Esophagus muscularis mucosa (tissue), 4 donors: ENCODE data around the gene RETREG1. TPM values are rescaled to one million over a fixed set of nuclear protein-coding genes. Genes with fewer than 3 reads are reported as not detected.

Source experiments
- DNase-seq: peaks from one replicate; pipeline ENCODE4 v3.0.0-alpha.2; 2017; ENCODE audit errors: extremely low spot score
- H3K27ac ChIP-seq, 4 donors: fragments of 200-600 bp; sonication (generic); replicated peaks in 1 of 4; 1 replicate in 3 of 4; 2 replicates in 1 of 4; pipeline ENCODE4 v1.5.1; 2016 to 2019; ENCODE audit warnings: mild to moderate bottlenecking in 1 of 4
- H3K27me3 ChIP-seq, 4 donors: fragments of 200-600 bp; sonication (generic); one replicate each; pipeline versions ENCODE4 v1.5.1 to v1.6.0; 2016 to 2019
- H3K36me3 ChIP-seq, 4 donors: fragments of 200-600 bp; sonication (generic); one replicate each; pipeline ENCODE4 v1.5.1; 2016 to 2019
- H3K4me1 ChIP-seq, 4 donors: fragments of 200-600 bp; sonication (generic); one replicate each; pipeline ENCODE4 v1.5.1; 2016 to 2019
- H3K4me3 ChIP-seq, 4 donors: fragments of 200-600 bp; sonication (generic); 1 replicate in 2 of 4; 2 replicates in 2 of 4; pipeline ENCODE4 v1.5.1; 2016 to 2019; ENCODE audit warnings: mild to moderate bottlenecking in 4 of 4, moderate library complexity in 1 of 4
- H3K9me3 ChIP-seq, 4 donors: fragments of 200-600 bp; sonication (generic); 1 replicate in 3 of 4; 2 replicates in 1 of 4; pipeline ENCODE4 v1.5.1; 2016 to 2019
- EP300 ChIP-seq: sonication (generic); formaldehyde crosslinking; IDR thresholded peaks from one replicate; pipeline ENCODE4 v1.6.1; 2017; ENCODE audit warnings: antibody characterized with exemption
- POLR2A ChIP-seq: fragments of 450-650 bp; IDR thresholded peaks from one replicate; pipeline ENCODE4 v1.6.1; 2017; ENCODE audit warnings: antibody characterized with exemption, moderate library complexity, mild to moderate bottlenecking, low read depth
- POLR2AphosphoS5 ChIP-seq, 2 donors: sonication (generic); formaldehyde crosslinking; IDR thresholded peaks; one replicate each; pipeline ENCODE4 v1.6.1; 2017; ENCODE audit warnings: antibody characterized with exemption in 2 of 2
- WGBS: methylation state at CpG from one replicate; pipeline ENCODE4 v1.1.5; 2018; 5-methylcytosine and 5-hydroxymethylcytosine counted together
- intact Hi-C: fragments of 100-400 bp; cut with DNase I; formaldehyde crosslinking; loops from one replicate; pipeline ENCODE4 v1.15.1; 2023
- total RNA-seq, 4 donors: library from RNA; depleted of rRNA; stranded (reverse); fragments of >200 nt; gene quantifications; one replicate each; pipeline versions ENCODE4 v1.1.0 to v1.2.1, GENCODE V29; 2016
- TF ChIP-seq, protein P1 (sequence below), 3 experiments: fragments of 200-600 bp in 2 of 3; fragments of 450-650 bp in 1 of 3; sonication (generic) in 2 of 3; IDR thresholded peaks; one replicate each; pipeline ENCODE4 v1.5.1; 2017 to 2019; ENCODE audit warnings: antibody characterized with exemption in 3 of 3, mild to moderate bottlenecking in 2 of 3, moderate library complexity in 1 of 3

RETREG1 gene
- total RNA-seq, 4 donors from 2014 or later: 7.5 to 13.0 (median 10.3) TPM

DNA sequence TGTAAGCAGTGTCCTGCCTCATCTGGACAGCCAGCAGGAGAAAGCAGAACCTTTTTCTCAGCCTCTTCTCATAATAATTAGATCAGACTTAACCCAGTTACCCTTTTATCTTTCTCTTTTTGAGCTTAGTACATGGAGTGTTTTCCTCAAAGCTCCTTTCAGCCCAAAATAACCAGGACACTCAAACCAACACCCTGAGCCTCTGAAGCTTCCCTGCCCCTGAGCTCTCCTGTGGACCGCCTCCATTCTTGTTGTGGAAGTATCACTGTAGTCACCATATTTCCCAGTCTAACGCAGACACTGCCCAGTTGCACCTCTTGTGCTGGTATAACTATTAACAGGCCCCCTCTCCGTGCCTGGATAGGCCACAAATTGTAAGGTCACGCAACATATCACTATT is 97.4 kb downstream of the RETREG1 start:
- no peak for DNase-seq
- H3K4me1 ChIP-seq: peaks cover 0 to 5% (median 3%) of the 10 kb centered on the region in 4 donors
- no peaks in the 10 kb centered on the region for H3K36me3 ChIP-seq
- intact Hi-C loops: no loop called here
- no peaks in the 10 kb centered on the region for H3K9me3 ChIP-seq
- no peak overlapping the region for H3K4me3 ChIP-seq
- TF ChIP-seq EP300 (no peak), POLR2A (no peak), POLR2AphosphoS5 (IDR thresholded peaks at IDR 0.05) (no peak)
- TF ChIP-seq, protein P1, sequence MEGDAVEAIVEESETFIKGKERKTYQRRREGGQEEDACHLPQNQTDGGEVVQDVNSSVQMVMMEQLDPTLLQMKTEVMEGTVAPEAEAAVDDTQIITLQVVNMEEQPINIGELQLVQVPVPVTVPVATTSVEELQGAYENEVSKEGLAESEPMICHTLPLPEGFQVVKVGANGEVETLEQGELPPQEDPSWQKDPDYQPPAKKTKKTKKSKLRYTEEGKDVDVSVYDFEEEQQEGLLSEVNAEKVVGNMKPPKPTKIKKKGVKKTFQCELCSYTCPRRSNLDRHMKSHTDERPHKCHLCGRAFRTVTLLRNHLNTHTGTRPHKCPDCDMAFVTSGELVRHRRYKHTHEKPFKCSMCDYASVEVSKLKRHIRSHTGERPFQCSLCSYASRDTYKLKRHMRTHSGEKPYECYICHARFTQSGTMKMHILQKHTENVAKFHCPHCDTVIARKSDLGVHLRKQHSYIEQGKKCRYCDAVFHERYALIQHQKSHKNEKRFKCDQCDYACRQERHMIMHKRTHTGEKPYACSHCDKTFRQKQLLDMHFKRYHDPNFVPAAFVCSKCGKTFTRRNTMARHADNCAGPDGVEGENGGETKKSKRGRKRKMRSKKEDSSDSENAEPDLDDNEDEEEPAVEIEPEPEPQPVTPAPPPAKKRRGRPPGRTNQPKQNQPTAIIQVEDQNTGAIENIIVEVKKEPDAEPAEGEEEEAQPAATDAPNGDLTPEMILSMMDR (IDR thresholded peaks at IDR 0.05): no peak
- WGBS: 86% methylated on average over 4 of the region's 4 CpGs
- H3K27ac ChIP-seq: no peak overlapping the region
- H3K27me3 ChIP-seq: no peaks in the 10 kb centered on the region

DNA sequence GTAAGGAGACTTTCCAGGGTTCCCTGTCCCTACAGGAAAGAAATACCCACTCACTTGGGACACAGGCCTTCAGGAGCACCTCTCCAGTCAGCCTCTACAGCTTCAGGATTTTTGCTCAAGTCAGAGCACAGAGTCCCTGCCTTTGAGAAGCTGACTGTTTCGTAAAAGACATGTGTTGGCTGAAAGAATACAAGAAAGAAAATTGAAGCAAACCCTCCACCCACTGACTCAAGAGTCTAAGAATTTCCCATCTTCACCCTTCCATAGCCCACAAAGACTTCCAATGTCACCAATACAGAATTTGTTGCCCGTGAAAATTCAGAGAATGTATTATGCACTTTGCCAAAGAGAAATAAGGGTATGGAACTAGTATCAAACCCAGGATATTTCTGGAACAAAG is 98.2 kb downstream of the RETREG1 start:
- no peak overlapping the region for H3K27ac ChIP-seq
- peaks cover 0 to 3% (median 0%) of the 10 kb centered on the region in 4 donors for H3K4me1 ChIP-seq
- intact Hi-C loops: no loop called here
- H3K4me3 ChIP-seq: no peak overlapping the region
- WGBS: 78% methylated on average over 2 of the region's 2 CpGs
- no peak for DNase-seq
- no peaks in the 10 kb centered on the region for H3K27me3 ChIP-seq
- TF ChIP-seq EP300: no peak
- TF ChIP-seq, protein P1 (IDR thresholded peaks at IDR 0.05): no peak
- TF ChIP-seq POLR2AphosphoS5 (IDR thresholded peaks at IDR 0.05): no peak
- TF ChIP-seq POLR2A: no peak
- H3K36me3 ChIP-seq: no peaks in the 10 kb centered on the region
- no peaks in the 10 kb centered on the region for H3K9me3 ChIP-seq

DNA sequence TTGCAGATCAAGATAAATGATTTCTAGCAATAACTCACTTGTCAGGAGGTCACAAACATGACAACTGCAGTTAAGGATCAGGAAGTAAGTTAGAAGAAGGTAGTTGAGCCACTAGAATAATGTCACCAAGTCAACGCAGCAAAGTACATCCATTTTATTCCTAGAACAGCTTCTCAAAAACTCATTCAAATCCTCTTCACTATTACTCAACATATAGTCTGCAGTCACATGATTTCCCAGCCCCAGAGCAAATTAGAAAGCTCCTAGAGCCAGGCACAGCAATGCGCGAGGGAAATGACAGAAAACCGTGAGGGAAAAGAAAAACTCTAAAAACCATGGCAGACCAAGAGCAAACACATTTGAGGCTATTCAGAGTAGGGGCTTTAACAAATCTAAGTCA is 101.3 kb downstream of the RETREG1 start:
- H3K9me3 ChIP-seq: no peaks in the 10 kb centered on the region
- no peak for DNase-seq
- no peaks in the 10 kb centered on the region for H3K27me3 ChIP-seq
- no peak overlapping the region for H3K27ac ChIP-seq
- no peak overlapping the region for H3K4me3 ChIP-seq
- H3K36me3 ChIP-seq: no peaks in the 10 kb centered on the region
- H3K4me1 ChIP-seq: no peaks in the 10 kb centered on the region
- 78% methylated on average over 4 of the region's 4 CpGs for WGBS
- intact Hi-C loops: no loop called here
- TF ChIP-seq, protein P1 (IDR thresholded peaks at IDR 0.05): no peak
- no peak for TF ChIP-seq POLR2A
- TF ChIP-seq POLR2AphosphoS5 (IDR thresholded peaks at IDR 0.05): no peak
- no peak for TF ChIP-seq EP300

DNA sequence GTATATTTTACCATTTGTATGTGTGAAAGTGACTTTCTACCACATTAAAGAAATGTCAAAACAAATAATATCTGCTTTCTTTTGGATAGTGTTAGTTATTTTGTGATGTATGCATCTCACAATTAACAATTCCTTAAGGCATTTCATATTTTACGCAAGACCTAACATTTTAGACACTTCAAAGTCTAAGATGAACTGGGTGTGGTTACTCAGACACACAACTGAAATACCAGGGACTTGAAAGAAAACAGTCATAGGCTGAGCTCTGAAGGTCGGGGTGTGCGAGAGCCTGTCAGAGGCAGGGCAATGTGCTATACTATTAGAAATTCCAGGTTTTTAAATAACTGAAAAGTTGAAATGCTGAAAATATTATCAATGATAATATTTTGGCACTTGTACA is 106.7 kb downstream of the RETREG1 start:
- Histone ChIP-seq H3K9me3 (no peaks in the 10 kb centered on the region), H3K27me3 (no peaks in the 10 kb centered on the region), H3K4me3 (no peak overlapping the region), H3K36me3 (no peaks in the 10 kb centered on the region), H3K27ac (no peak overlapping the region), H3K4me1 (peaks cover 0 to 15% (median 14%) of the 10 kb centered on the region in 4 donors)
- DNase-seq: no peak
- WGBS: 93% methylated on average over 3 of the region's 3 CpGs
- intact Hi-C loops: no loop called here
- TF ChIP-seq, protein P1 (IDR thresholded peaks at IDR 0.05): no peak
- TF ChIP-seq POLR2A (no peak), POLR2AphosphoS5 (IDR thresholded peaks at IDR 0.05) (no peak), EP300 (no peak)
